Osteoblast (primary cell): ENCODE data around the gene SKA1. TPM values are rescaled to one million over a fixed set of nuclear protein-coding genes. Genes with fewer than 3 reads are reported as not detected.

ENCODE experiments used
- DNase-seq: peaks from one replicate; pipeline ENCODE4 v3.0.0; 2011; ENCODE audit warnings: low spot score, mixed read lengths; ENCODE audit not compliant: insufficient read length; ENCODE audit errors: missing footprints
- H2AFZ ChIP-seq: 2 replicates; pipeline ENCODE4 v1.6.0; 2011; ENCODE audit warnings: mild to moderate bottlenecking, low read length
- H3K27ac ChIP-seq: 2 replicates; pipeline ENCODE4 v1.5.1; 2011; ENCODE audit warnings: mild to moderate bottlenecking, low read depth, low read length, moderate library complexity
- H3K27me3 ChIP-seq: 2 replicates; pipeline ENCODE4 v1.6.0; 2012; ENCODE audit warnings: mild to moderate bottlenecking, control low read depth, inconsistent platforms, low read length, moderate library complexity; ENCODE audit not compliant: insufficient read depth
- H3K36me3 ChIP-seq: 2 replicates; pipeline ENCODE4 v1.5.1; 2011; ENCODE audit warnings: mild to moderate bottlenecking, low read length, control low read depth, moderate library complexity; ENCODE audit not compliant: insufficient read depth
- H3K4me1 ChIP-seq: 2 replicates; pipeline ENCODE4 v1.5.1; 2011; ENCODE audit warnings: mild to moderate bottlenecking, low read length, control low read depth, moderate library complexity; ENCODE audit not compliant: insufficient read depth
- H3K4me2 ChIP-seq: 2 replicates; pipeline ENCODE4 v1.6.0; 2011; ENCODE audit warnings: mild to moderate bottlenecking, low read length; ENCODE audit not compliant: insufficient read depth
- H3K4me3 ChIP-seq: fragments of 200-600 bp; sonication (generic); 3 replicates; pipeline ENCODE4 v1.5.1; 2012; ENCODE audit warnings: mild to moderate bottlenecking, low read length, inconsistent platforms; ENCODE audit not compliant: insufficient read depth
- H3K79me2 ChIP-seq: 2 replicates; pipeline ENCODE4 v1.6.0; 2012; ENCODE audit warnings: mild to moderate bottlenecking, low read length, control low read depth, inconsistent platforms; ENCODE audit not compliant: insufficient read depth
- H3K9me3 ChIP-seq: 2 replicates; pipeline ENCODE4 v1.5.1; 2011; ENCODE audit warnings: low read depth, low read length, control low read depth
- H4K20me1 ChIP-seq: 2 replicates; pipeline ENCODE4 v1.6.0; 2012; ENCODE audit warnings: mild to moderate bottlenecking, low read length, control low read depth; ENCODE audit not compliant: insufficient read depth
- total RNA-seq: library from RNA; depleted of rRNA; stranded (reverse); fragments of >200 nt; gene quantifications from 2 replicates; pipeline ENCODE4 v1.2.3, GENCODE V29; 2012
- TF ChIP-seq, protein P1 (sequence below): IDR thresholded peaks from 2 replicates; pipeline ENCODE4 v1.5.1; 2011; ENCODE audit warnings: mild to moderate bottlenecking, low read depth, low read length, moderate library complexity; ENCODE audit errors: extremely low read depth

Gene SKA1
- total RNA-seq, 1 donor, result 1.8 TPM

- Histone ChIP-seq H3K36me3 (no peaks in the 10 kb centered on the region), H3K9me3 (no peaks in the 10 kb centered on the region), H3K27ac (no peak overlapping the region), H3K4me3 (no peak overlapping the region), H2AFZ (peak overlapping the region; percentile 8), H3K79me2 (peaks cover 13% of the 10 kb centered on the region), H3K27me3 (no peaks in the 10 kb centered on the region), H3K4me1 (peaks cover 12% of the 10 kb centered on the region), H4K20me1 (no peaks in the 10 kb centered on the region), H3K4me2 (no peak overlapping the region)
- DNase-seq, result no peak
- TF ChIP-seq, protein P1, sequence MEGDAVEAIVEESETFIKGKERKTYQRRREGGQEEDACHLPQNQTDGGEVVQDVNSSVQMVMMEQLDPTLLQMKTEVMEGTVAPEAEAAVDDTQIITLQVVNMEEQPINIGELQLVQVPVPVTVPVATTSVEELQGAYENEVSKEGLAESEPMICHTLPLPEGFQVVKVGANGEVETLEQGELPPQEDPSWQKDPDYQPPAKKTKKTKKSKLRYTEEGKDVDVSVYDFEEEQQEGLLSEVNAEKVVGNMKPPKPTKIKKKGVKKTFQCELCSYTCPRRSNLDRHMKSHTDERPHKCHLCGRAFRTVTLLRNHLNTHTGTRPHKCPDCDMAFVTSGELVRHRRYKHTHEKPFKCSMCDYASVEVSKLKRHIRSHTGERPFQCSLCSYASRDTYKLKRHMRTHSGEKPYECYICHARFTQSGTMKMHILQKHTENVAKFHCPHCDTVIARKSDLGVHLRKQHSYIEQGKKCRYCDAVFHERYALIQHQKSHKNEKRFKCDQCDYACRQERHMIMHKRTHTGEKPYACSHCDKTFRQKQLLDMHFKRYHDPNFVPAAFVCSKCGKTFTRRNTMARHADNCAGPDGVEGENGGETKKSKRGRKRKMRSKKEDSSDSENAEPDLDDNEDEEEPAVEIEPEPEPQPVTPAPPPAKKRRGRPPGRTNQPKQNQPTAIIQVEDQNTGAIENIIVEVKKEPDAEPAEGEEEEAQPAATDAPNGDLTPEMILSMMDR, result no peak
Measured at GRCh38 chr18:50373561-50374219, 1.2 kb upstream of the SKA1 start.

- H3K79me2 ChIP-seq, result peaks cover 13% of the 10 kb centered on the region
- H3K4me3 ChIP-seq, result peak overlapping the region; percentile 84
- H3K4me2 ChIP-seq, result peak overlapping the region; percentile 87
- no peaks in the 10 kb centered on the region for H3K36me3 ChIP-seq
- H3K27me3 ChIP-seq, result no peaks in the 10 kb centered on the region
- H3K4me1 ChIP-seq, result peaks cover 12% of the 10 kb centered on the region
- H3K9me3 ChIP-seq, result no peaks in the 10 kb centered on the region
- H2AFZ ChIP-seq, result peak overlapping the region; percentile 90
- no peaks in the 10 kb centered on the region for H4K20me1 ChIP-seq
- TF ChIP-seq, protein P1, result no peak
- no peak for DNase-seq
- H3K27ac ChIP-seq, result peak overlapping the region; percentile 46
Measured at GRCh38 chr18:50374220-50374752, 560 bp upstream of the SKA1 start.

GRCh38 chr18:50377061-50377798, 2.4 kb downstream of the SKA1 start:
- Histone ChIP-seq H4K20me1 (no peaks in the 10 kb centered on the region), H3K36me3 (no peaks in the 10 kb centered on the region), H3K4me1 (peaks cover 12% of the 10 kb centered on the region), H3K27me3 (no peaks in the 10 kb centered on the region), H2AFZ (peak overlapping the region; percentile 5), H3K4me3 (no peak overlapping the region), H3K79me2 (peaks cover 13% of the 10 kb centered on the region), H3K27ac (no peak overlapping the region), H3K9me3 (no peaks in the 10 kb centered on the region), H3K4me2 (no peak overlapping the region)
- TF ChIP-seq, protein P1, result no peak
- no peak for DNase-seq

GRCh38 chr18:50388988-50389387, 14.1 kb downstream of the SKA1 start:
- Histone ChIP-seq H3K36me3 (no peaks in the 10 kb centered on the region), H3K79me2 (no peaks in the 10 kb centered on the region), H3K4me2 (no peak overlapping the region), H3K4me3 (no peak overlapping the region), H2AFZ (peak overlapping the region; percentile 73), H3K27me3 (no peaks in the 10 kb centered on the region), H3K27ac (no peak overlapping the region), H3K4me1 (no peaks in the 10 kb centered on the region), H4K20me1 (no peaks in the 10 kb centered on the region), H3K9me3 (no peaks in the 10 kb centered on the region)
- DNase-seq, result no peak
- TF ChIP-seq, protein P1, result no peak
